Transverse colon (tissue), 4 donors: ENCODE data around the gene NKG7. TPM values are rescaled to one million over a fixed set of nuclear protein-coding genes. Genes with fewer than 3 reads are reported as not detected.

ENCODE experiments used
- DNase-seq: peaks from one replicate; pipeline ENCODE4 v3.0.0-alpha.2; 2019
- H3K27ac ChIP-seq, 4 donors: fragments of 200-600 bp; sonication (generic); 2 replicates each; pipeline ENCODE4 v1.5.1; 2016 to 2018; ENCODE audit warnings: inconsistent platforms in 4 of 4
- H3K27me3 ChIP-seq: fragments of 200-600 bp; sonication (generic); 2 replicates; pipeline ENCODE4 v1.5.1; 2017; ENCODE audit warnings: inconsistent platforms
- H3K36me3 ChIP-seq, 4 donors: fragments of 200-600 bp; sonication (generic); 2 replicates each; pipeline ENCODE4 v1.5.1; 2017 to 2019; ENCODE audit warnings: inconsistent platforms in 4 of 4
- H3K4me1 ChIP-seq, 4 donors: fragments of 200-600 bp; sonication (generic); 2 replicates each; pipeline ENCODE4 v1.5.1; 2017 to 2020; ENCODE audit warnings: inconsistent platforms in 4 of 4
- H3K4me3 ChIP-seq, 4 donors: fragments of 200-600 bp; sonication (generic); 1 replicate in 1 of 4; 2 replicates in 3 of 4; pipeline versions ENCODE4 v1.5.1 to v1.6.1; 2017 to 2019; ENCODE audit warnings: inconsistent platforms in 4 of 4
- H3K9me3 ChIP-seq, 2 donors: fragments of 200-600 bp; sonication (generic); 2 replicates each; pipeline ENCODE4 v1.5.1; 2017 to 2019; ENCODE audit warnings: inconsistent platforms in 2 of 2
- EP300 ChIP-seq: sonication (generic); formaldehyde crosslinking; IDR thresholded peaks from one replicate; pipeline ENCODE4 v1.6.1; 2017; ENCODE audit warnings: antibody characterized with exemption, low read depth
- POLR2A ChIP-seq: fragments of 450-650 bp; IDR thresholded peaks from one replicate; pipeline ENCODE4 v1.6.1; 2016; ENCODE audit warnings: antibody characterized with exemption, mild to moderate bottlenecking, moderate library complexity
- POLR2AphosphoS5 ChIP-seq, 3 donors: sonication (generic); formaldehyde crosslinking; IDR thresholded peaks; one replicate each; pipeline ENCODE4 v1.6.1; 2016; ENCODE audit warnings: antibody characterized with exemption in 3 of 3
- WGBS, 2 donors: methylation state at CpG; one replicate each; pipeline ENCODE4 v1.1.5; 2018; ENCODE audit warnings: low coverage in 1 of 2; 5-methylcytosine and 5-hydroxymethylcytosine counted together
- in situ Hi-C, 4 donors: fragments of 200-750 bp; cut with MboI; loops; one replicate each; pipeline versions ENCODE4 v1.15.0 to v1.15.1; 2017; ENCODE audit warnings: low sequenced_read_pairs in 3 of 4, low pct_ligation_motif_present in 1 of 4, low pct_unique_long_range_greater_than_20kb in 1 of 4
- intact Hi-C: fragments of 100-400 bp; cut with DNase I; formaldehyde crosslinking; loops from one replicate; pipeline ENCODE4 v1.15.1; 2023; ENCODE audit warnings: low total_unique reads
- total RNA-seq, 4 donors: library from RNA; depleted of rRNA; stranded (reverse); fragments of >200 nt; gene quantifications; one replicate each; pipeline ENCODE4 v1.1.0, GENCODE V29; 2016
- TF ChIP-seq, protein P1 (sequence below), 5 experiments: fragments of 200-600 bp in 3 of 5; fragments of 450-650 bp in 2 of 5; sonication (generic) in 3 of 5; IDR thresholded peaks; 1 replicate in 2 of 5; 2 replicates in 3 of 5; pipeline ENCODE4 v1.5.1; 2016 to 2017; ENCODE audit warnings: antibody characterized with exemption in 5 of 5, inconsistent platforms in 3 of 5, mild to moderate bottlenecking in 2 of 5, moderate library complexity in 1 of 5

Gene NKG7
- total RNA-seq, 4 donors from 2014 or later = 1.6 to 3.0 TPM; not detected in 2

DNA sequence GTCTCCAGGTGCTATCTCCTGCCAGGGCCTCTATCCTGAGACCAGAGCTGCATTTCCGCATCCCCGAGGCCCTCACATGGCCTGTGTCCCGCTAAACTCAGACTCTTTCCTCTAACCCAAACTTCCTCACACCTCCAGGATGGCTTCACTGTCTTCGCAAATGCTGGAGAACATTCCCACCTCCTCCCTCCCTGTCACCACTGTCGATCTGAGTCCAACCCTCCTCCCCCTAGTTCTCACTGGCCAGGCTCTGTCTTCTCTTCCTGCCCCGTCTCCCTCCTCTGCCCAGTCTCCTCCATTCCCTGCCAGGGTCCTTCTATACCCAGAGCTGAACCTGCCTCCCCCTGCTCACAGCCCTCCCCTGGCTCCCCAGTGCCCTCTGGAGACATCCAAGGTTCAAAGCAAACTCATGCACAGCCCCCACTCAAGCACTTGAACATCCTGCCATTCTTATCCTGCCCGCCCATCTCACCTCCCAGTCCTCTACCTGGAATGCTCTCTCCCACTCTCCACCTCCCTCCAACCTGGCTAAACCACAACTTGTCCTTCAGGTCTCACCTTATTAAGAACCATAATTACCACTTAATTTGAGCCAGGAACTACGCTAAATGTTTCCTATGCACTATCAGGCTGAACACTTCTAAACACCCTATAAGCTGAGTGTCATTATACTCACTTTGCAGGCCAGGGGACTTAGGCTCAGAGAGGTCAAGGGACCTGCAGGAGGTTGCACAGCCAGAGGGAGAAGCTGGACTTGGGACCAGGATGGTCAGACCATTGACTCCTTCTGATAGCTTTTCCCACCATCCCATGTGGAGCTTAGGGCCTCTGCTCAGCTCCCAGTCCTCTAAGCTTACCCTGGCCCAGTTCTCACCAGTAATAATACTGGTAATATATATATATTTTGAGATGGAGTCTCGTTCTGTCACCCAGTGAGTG is 29.6 kb downstream of the NKG7 start:
- Histone ChIP-seq H3K27me3 (no peaks in the 10 kb centered on the region), H3K4me3 (no peak overlapping the region), H3K4me1 (peaks cover 0 to 18% (median 12%) of the 10 kb centered on the region in 4 donors), H3K27ac (no peak overlapping the region), H3K9me3 (no peaks in the 10 kb centered on the region), H3K36me3 (no peaks in the 10 kb centered on the region)
- intact Hi-C loops = no loop called here
- DNase-seq = no peak
- WGBS, 2 donors = 52 to 56% methylated on average over 6 to 9 of the region's 9 CpGs
- no peak for TF ChIP-seq POLR2A
- no peak for TF ChIP-seq EP300
- TF ChIP-seq POLR2AphosphoS5 (IDR thresholded peaks at IDR 0.05) = no peak
- TF ChIP-seq, protein P1, sequence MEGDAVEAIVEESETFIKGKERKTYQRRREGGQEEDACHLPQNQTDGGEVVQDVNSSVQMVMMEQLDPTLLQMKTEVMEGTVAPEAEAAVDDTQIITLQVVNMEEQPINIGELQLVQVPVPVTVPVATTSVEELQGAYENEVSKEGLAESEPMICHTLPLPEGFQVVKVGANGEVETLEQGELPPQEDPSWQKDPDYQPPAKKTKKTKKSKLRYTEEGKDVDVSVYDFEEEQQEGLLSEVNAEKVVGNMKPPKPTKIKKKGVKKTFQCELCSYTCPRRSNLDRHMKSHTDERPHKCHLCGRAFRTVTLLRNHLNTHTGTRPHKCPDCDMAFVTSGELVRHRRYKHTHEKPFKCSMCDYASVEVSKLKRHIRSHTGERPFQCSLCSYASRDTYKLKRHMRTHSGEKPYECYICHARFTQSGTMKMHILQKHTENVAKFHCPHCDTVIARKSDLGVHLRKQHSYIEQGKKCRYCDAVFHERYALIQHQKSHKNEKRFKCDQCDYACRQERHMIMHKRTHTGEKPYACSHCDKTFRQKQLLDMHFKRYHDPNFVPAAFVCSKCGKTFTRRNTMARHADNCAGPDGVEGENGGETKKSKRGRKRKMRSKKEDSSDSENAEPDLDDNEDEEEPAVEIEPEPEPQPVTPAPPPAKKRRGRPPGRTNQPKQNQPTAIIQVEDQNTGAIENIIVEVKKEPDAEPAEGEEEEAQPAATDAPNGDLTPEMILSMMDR (IDR thresholded peaks at IDR 0.05) = no peak
- in situ Hi-C loops = loop anchor here in 1 of 4 donors (25.0 kb wide), 1 partner anchor 94 kb away; no protein-coding TSS in a partner anchor

DNA sequence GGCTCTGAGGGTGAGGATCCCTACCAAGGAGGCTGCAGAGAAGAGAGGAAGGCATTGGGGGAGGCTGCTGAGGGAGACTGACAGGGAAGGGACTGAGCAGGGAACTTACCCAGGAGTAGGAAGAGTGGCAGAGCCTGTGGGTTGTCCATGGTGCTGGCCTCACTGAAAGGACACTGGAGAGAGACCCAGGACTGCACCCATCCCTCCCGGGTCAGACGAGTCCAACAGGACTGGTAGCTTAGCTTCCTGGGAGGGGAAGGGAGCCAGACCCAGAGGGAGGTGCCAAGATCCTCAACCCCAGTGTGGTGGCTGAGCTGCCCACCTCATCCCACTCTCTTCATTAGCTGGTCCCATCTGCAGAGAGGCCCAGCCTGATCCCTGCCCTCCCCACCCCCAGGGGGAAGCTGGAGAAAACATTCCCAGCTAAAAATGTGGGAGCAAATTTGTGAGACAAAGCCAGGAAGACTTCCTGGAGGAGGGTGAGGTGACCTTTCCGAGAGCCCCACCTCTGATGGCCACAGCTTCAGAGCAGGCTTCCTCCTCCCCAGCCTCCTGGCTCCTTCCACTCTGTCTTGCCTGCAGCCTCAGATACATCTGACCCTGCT is 30.4 kb downstream of the NKG7 start, which contains the start of gene VSIG10L:
Gene VSIG10L, minus strand, starts transcription at position 164 of the 605 bp plus-strand sequence. Its CDS starts 15 bp downstream, at position 149.
- H3K27ac ChIP-seq = no peak within 1 kb of the TSS
- no peak for DNase-seq
- no peak within 1 kb of the TSS for H3K4me3 ChIP-seq
- H3K36me3 ChIP-seq = no peaks in the 10 kb centered on the region
- TF ChIP-seq, protein P1 (IDR thresholded peaks at IDR 0.05) = no peak
- TF ChIP-seq POLR2AphosphoS5 (IDR thresholded peaks at IDR 0.05) (no peak), POLR2A (no peak), EP300 (no peak)
- H3K9me3 ChIP-seq = no peaks in the 10 kb centered on the region
- intact Hi-C loops = no loop called here
- WGBS, 2 donors = 49% methylated on average over 3 of the region's 3 CpGs; no CpG with 5 or more reads in 1 of the 2 donors
- in situ Hi-C loops = loop anchor here in 1 of 4 donors (25.0 kb wide), 1 partner anchor 95 kb away; no protein-coding TSS in a partner anchor
- peaks cover 0 to 18% (median 12%) of the 10 kb centered on the region in 4 donors for H3K4me1 ChIP-seq
- H3K27me3 ChIP-seq = no peaks in the 10 kb centered on the region

DNA sequence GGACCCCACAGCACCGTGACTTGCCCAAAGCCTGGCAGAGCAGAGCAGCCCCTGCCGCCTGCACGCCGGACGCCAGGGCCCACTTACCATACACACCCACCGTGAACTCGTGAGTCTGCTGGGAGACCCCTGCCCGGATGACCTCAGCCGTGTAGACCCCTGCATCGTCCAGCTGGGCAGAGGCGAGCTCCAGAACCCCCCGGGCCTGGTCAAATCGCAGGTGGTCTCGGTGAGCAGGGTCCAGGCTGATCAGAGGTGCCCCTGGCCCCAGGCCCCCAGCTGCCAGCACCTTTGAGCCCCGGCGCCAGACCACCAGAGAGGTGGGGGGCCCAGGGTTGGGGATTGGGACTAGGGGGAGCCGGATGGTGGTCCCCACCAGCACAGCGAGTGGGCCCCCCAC is 31.4 kb downstream of the NKG7 start:
- in situ Hi-C loops (loop anchor here in 1 of 4 donors (25.0 kb wide), 1 partner anchor 96 kb away; no protein-coding TSS in a partner anchor), intact Hi-C loops (no loop called here)
- Histone ChIP-seq H3K27me3 (no peaks in the 10 kb centered on the region), H3K4me3 (no peak overlapping the region), H3K27ac (no peak overlapping the region), H3K36me3 (no peaks in the 10 kb centered on the region), H3K9me3 (no peaks in the 10 kb centered on the region), H3K4me1 (peaks cover 0 to 18% (median 12%) of the 10 kb centered on the region in 4 donors)
- TF ChIP-seq, protein P1 (IDR thresholded peaks at IDR 0.05) = no peak
- TF ChIP-seq POLR2AphosphoS5 (IDR thresholded peaks at IDR 0.05) (no peak), POLR2A (no peak), EP300 (no peak)
- DNase-seq = no peak
- WGBS, 2 donors = 92% methylated on average over 18 of the region's 18 CpGs; no CpG with 5 or more reads in 1 of the 2 donors
